KMS-11 (cell line): Measurements from ENCODE around the gene SLC9A5.

Experiments
- H2AFZ ChIP-seq: fragments of 200-600 bp; sonication (generic); 2 replicates; pipeline ENCODE4 v1.6.1; 2016; ENCODE audit warnings: antibody characterized with exemption, mixed run types, low read depth
- H3K27ac ChIP-seq: fragments of 200-600 bp; sonication (generic); 2 replicates; pipeline ENCODE4 v1.6.1; 2016; ENCODE audit warnings: mild to moderate bottlenecking, mixed run types
- H3K27me3 ChIP-seq: fragments of 200-600 bp; sonication (generic); 2 replicates; pipeline ENCODE4 v1.6.1; 2017; ENCODE audit warnings: mild to moderate bottlenecking, low read depth, mixed run types, moderate library complexity; ENCODE audit not compliant: insufficient read depth
- H3K36me3 ChIP-seq: fragments of 200-600 bp; sonication (generic); 2 replicates; pipeline ENCODE4 v1.6.1; 2017; ENCODE audit warnings: mild to moderate bottlenecking, mixed run types; ENCODE audit not compliant: insufficient read depth
- H3K4me1 ChIP-seq: fragments of 200-600 bp; sonication (generic); 2 replicates; pipeline ENCODE4 v1.6.1; 2016; ENCODE audit warnings: mild to moderate bottlenecking, low read depth, mixed run types; ENCODE audit not compliant: poor library complexity, severe bottlenecking
- H3K4me2 ChIP-seq: fragments of 200-600 bp; sonication (generic); 2 replicates; pipeline ENCODE4 v1.7.0; 2016; ENCODE audit warnings: mild to moderate bottlenecking, mixed run types
- H3K4me3 ChIP-seq: fragments of 200-600 bp; sonication (generic); IDR thresholded peaks from 2 replicates; pipeline ENCODE4 v1.6.1; 2017; ENCODE audit warnings: low read depth, low read length, mixed read lengths; ENCODE audit not compliant: insufficient read depth
- H3K79me2 ChIP-seq: fragments of 200-600 bp; sonication (generic); 2 replicates; pipeline ENCODE4 v1.6.1; 2016; ENCODE audit warnings: low read depth, mixed run types; ENCODE audit not compliant: insufficient read depth
- H3K9ac ChIP-seq: fragments of 200-600 bp; sonication (generic); 2 replicates; pipeline ENCODE4 v1.6.1; 2016; ENCODE audit warnings: mild to moderate bottlenecking, mixed run types
- H4K20me1 ChIP-seq: fragments of 200-600 bp; sonication (generic); 2 replicates; pipeline ENCODE4 v1.6.1; 2016; ENCODE audit warnings: mild to moderate bottlenecking, mixed run types; ENCODE audit not compliant: insufficient read depth
- TF ChIP-seq, protein P1 (sequence below): fragments of 200-600 bp; sonication (generic); conservative IDR thresholded peaks from 2 replicates; pipeline ENCODE4 v1.6.1; 2017; ENCODE audit warnings: low read depth, mild to moderate bottlenecking, antibody characterized with exemption, low read length, moderate library complexity, mixed read lengths

SLC9A5 gene

DNA sequence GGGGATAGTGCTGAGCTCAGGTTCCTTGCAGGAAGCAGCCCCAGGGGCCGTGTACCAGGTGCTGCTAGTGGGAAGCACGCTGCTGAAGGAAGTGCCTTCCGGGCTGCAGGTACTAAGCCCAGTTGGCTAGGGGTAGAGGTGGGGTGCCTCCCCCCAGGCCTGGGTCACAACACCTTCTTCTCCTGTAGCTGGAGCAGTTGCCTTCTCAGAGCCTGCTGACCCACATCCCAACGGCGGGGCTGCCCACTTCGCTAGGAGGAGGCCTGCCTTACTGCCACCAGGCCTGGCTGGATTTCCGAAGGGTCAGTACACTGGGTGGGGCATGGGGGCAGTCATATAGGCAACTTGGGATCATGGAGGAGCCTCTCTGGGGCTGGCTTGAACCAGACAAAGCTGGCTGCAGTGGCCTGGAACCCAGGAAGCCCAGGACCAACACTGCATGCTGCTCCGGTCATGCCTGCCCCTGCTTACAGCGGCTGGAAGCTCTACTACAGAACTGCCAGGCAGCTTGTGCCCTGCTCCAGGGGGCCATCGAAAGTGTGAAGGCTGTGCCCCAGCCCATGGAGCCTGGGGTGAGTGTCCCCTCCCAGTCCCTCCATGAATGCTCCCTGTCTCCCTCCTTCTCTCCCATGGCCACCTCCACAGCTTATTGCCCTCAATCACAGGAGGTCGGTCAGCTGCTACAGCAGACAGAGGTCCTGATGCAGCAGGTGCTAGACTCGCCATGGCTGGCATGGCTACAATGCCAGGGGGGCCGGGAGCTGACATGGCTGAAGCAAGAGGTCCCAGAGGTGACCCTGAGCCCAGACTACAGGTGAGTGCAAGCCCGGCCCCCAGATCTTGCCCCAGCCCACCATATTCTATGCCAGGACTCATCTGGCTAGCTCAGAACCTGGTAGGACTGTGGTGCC lies 33.0 kb downstream of the SLC9A5 start:
- H3K4me1 ChIP-seq: peaks cover 19% of the 10 kb centered on the region
- no peaks in the 10 kb centered on the region for H3K27me3 ChIP-seq

DNA sequence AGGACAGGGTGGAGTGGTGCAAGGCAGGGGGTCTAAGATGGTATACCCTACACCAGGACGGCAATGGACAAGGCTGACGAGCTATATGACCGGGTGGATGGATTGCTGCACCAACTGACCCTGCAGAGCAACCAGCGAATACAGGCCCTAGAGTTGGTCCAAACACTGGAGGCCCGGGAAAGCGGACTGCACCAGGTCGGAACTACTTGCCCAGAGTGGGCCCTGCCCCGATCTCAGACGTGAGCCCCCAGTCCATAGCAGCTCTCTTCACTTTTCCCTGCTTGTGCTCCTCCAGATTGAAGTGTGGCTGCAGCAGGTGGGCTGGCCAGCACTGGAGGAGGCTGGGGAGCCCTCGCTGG lies 33.6 kb downstream of the SLC9A5 start:
- TF ChIP-seq, protein P1, sequence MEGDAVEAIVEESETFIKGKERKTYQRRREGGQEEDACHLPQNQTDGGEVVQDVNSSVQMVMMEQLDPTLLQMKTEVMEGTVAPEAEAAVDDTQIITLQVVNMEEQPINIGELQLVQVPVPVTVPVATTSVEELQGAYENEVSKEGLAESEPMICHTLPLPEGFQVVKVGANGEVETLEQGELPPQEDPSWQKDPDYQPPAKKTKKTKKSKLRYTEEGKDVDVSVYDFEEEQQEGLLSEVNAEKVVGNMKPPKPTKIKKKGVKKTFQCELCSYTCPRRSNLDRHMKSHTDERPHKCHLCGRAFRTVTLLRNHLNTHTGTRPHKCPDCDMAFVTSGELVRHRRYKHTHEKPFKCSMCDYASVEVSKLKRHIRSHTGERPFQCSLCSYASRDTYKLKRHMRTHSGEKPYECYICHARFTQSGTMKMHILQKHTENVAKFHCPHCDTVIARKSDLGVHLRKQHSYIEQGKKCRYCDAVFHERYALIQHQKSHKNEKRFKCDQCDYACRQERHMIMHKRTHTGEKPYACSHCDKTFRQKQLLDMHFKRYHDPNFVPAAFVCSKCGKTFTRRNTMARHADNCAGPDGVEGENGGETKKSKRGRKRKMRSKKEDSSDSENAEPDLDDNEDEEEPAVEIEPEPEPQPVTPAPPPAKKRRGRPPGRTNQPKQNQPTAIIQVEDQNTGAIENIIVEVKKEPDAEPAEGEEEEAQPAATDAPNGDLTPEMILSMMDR: no peak
- no peak overlapping the region for H3K27ac ChIP-seq
- no peaks in the 10 kb centered on the region for H3K36me3 ChIP-seq
- H3K4me3 ChIP-seq: no peak overlapping the region
- peaks cover 13% of the 10 kb centered on the region for H3K4me1 ChIP-seq
- H2AFZ ChIP-seq: no peak overlapping the region
- H3K9ac ChIP-seq: no peak overlapping the region
- H3K79me2 ChIP-seq: peaks cover 15% of the 10 kb centered on the region
- H4K20me1 ChIP-seq: no peaks in the 10 kb centered on the region
- no peaks in the 10 kb centered on the region for H3K27me3 ChIP-seq
- H3K4me2 ChIP-seq: no peak overlapping the region

More for the DNA sequence above, 33.0 kb downstream of the SLC9A5 start:
- H3K9ac ChIP-seq: no peak overlapping the region
- TF ChIP-seq, protein P1: no peak
- H3K27ac ChIP-seq: no peak overlapping the region
- H3K79me2 ChIP-seq: peaks cover 16% of the 10 kb centered on the region
- H3K4me3 ChIP-seq: no peak overlapping the region
- no peaks in the 10 kb centered on the region for H4K20me1 ChIP-seq
- no peaks in the 10 kb centered on the region for H3K36me3 ChIP-seq
- H2AFZ ChIP-seq: no peak overlapping the region
- H3K4me2 ChIP-seq: no peak overlapping the region

DNA sequence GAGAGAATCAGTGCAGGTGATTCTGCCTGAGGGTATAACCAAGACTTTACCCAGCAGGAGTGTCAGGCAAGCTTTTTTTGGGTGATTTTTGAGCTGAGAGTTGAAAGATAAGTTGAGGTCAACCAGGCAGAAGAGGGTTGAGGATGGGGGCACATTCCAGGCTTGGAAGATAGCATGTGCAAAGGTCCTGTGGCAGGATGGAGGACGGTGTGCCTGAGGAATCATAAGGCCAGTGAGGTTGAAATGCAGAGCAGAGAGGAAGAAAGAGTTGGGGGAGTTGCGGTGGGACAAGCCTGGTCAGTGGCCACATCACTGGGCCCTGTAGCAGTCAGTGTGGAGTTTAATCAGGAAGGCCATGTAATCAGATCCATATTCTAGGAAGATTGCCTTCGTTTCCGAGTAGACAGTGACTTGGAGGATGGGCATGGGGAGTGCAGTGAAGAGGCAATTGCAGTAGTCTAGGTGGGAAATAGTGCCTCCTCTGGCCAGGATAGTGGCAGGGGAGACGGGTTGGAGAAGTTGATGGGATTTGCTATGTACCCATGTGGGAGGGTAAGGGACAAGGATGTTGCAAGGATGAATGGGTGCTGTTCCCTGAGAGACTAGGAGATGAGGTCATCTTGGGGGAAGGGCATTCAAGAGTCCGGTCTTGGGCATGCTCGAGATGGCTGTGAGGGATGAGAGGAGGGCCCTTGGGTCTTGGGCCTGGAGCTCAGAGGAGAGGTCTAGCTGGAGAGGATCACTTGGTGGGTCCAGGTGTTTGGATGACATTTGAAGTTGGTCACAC lies 34.5 kb downstream of the SLC9A5 start:
- Histone ChIP-seq H2AFZ (no peak overlapping the region), H3K27ac (no peak overlapping the region), H3K4me2 (no peak overlapping the region), H3K79me2 (peaks cover 7% of the 10 kb centered on the region; the same call in 1 of the 2 replicates), H4K20me1 (no peaks in the 10 kb centered on the region), H3K4me1 (peaks cover 7% of the 10 kb centered on the region), H3K4me3 (no peak overlapping the region), H3K36me3 (no peaks in the 10 kb centered on the region), H3K27me3 (no peaks in the 10 kb centered on the region), H3K9ac (no peak overlapping the region)
- TF ChIP-seq, protein P1: no peak

DNA sequence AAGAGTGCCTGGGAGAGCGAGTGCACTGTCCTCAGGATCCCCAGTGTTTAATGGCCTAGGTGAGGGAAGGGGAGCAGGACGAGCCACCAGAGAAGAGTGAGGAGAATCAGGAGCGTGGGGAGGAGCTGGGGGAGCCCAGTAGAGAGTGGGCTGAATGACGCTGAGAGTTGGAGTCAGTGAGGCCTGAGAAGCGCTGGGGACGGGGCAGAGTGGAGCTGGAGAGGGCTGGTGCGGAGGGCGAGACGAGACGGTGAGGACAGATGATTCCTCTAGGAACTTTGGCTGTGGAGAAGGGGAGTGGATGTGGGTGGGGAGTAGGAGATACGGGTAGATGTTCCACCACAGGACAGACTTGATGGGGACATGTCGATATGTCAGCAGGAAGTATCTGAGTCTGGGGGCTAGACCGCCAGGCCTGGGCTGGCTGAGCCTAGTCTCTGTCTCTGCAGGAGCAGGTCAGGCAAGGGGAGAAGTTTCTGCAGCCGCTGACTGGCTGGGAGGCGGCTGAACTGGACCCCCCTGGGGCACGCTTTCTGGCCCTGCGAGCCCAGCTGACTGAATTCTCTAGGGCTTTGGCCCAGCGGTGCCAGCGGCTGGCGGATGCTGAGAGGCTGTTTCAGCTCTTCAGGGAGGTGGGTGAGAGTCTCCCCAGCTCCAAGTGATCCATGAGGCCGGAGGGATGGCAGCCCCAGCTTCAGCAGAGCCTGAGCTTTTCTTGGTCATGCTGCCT lies 35.2 kb downstream of the SLC9A5 start:
- TF ChIP-seq, protein P1: no peak
- no peak overlapping the region for H2AFZ ChIP-seq
- H3K79me2 ChIP-seq: no peaks in the 10 kb centered on the region
- H3K27me3 ChIP-seq: no peaks in the 10 kb centered on the region
- no peak overlapping the region for H3K9ac ChIP-seq
- no peak overlapping the region for H3K4me2 ChIP-seq
- no peak overlapping the region for H3K4me3 ChIP-seq
- H3K36me3 ChIP-seq: no peaks in the 10 kb centered on the region
- no peaks in the 10 kb centered on the region for H4K20me1 ChIP-seq
- peaks cover 7% of the 10 kb centered on the region for H3K4me1 ChIP-seq
- H3K27ac ChIP-seq: no peak overlapping the region
